A549 (cell line): ENCODE measurements around the gene ARHGDIA. TPM values are rescaled to one million over a fixed set of nuclear protein-coding genes. Genes with fewer than 3 reads are reported as not detected.
A peak's percentile ranks its signal among the peaks of the same experiment; 100 is the strongest.

ENCODE experiments used
- ATAC-seq, 2 experiments: fragments of 200-7000 bp in 1 of 2; fragments of >200 bp in 1 of 2; cut with Nextera tagmentation in 1 of 2; cut with Tn5 transposase in 1 of 2; 3 replicates each; pipeline versions ENCODE4 v1.8.0 to v1.9.1; 2018 to 2020; ENCODE audit warnings: mild to moderate bottlenecking in 1 of 2, moderate library complexity in 1 of 2
- CTCF ChIA-PET: fragments of 300-600 bp; sonication (Branson Sonifier 250); formaldehyde crosslinking; extraction: SDS; loops from one replicate; lab custom pipeline; 2021; ENCODE audit warnings: antibody characterized with exemption, inconsistent platforms; lab: Yijun Ruan, JAX
- POLR2A ChIA-PET: fragments of 350-600 bp; formaldehyde crosslinking; extraction: SDS; loops from one replicate; lab custom pipeline; 2021; ENCODE audit warnings: antibody characterized with exemption, inconsistent platforms; lab: Yijun Ruan, JAX
- DNase-seq, 2 experiments: peaks; one replicate each; pipeline versions ENCODE4 v3.0.0 to v3.0.0-alpha.2; 2011 to 2016; ENCODE audit warnings: low read depth in 1 of 2, low spot score in 1 of 2
- FAIRE-seq: peaks from 2 replicates; lab custom pipeline; 2011; peaks lifted over from hg19 to GRCh38; lab: Jason Lieb, UNC
- H3K27ac ChIP-seq, 2 experiments: fragments of >200 bp; sonication (Bioruptor Twin); formaldehyde crosslinking; 3 replicates each; pipeline ENCODE4 v1.5.1; 2016 to 2017
- H3K4me1 ChIP-seq: fragments of >200 bp; sonication (Bioruptor Twin); formaldehyde crosslinking; 3 replicates; pipeline ENCODE4 v1.6.1; 2016
- H3K4me2 ChIP-seq: fragments of >200 bp; sonication (Bioruptor Twin); formaldehyde crosslinking; 3 replicates; pipeline ENCODE4 v1.6.1; 2016
- H3K4me3 ChIP-seq: fragments of >200 bp; sonication (Bioruptor Twin); formaldehyde crosslinking; 3 replicates; pipeline ENCODE4 v1.5.1; 2016
- H3K9me3 ChIP-seq: fragments of >200 bp; sonication (Bioruptor Twin); formaldehyde crosslinking; 3 replicates; pipeline ENCODE4 v1.6.1; 2016
- CEBPB ChIP-seq, 2 experiments: fragments of >200 bp in 1 of 2; sonication (Bioruptor Twin) in 1 of 2; formaldehyde crosslinking in 1 of 2; IDR thresholded peaks; 2 replicates each; pipeline ENCODE4 v1.6.1; 2012 to 2016
- CHD4 ChIP-seq: fragments of 200-600 bp; sonication (generic); IDR thresholded peaks from 2 replicates; pipeline ENCODE4 v1.6.1; 2016; ENCODE audit warnings: antibody characterized with exemption, mild to moderate bottlenecking, borderline replicate concordance
- EHF ChIP-seq: fragments of 250-450 bp; sonication (Bioruptor Pico); IDR thresholded peaks from 2 replicates; pipeline ENCODE4 v1.5.0; 2020; ENCODE audit warnings: mild to moderate bottlenecking
- FOSB ChIP-seq: fragments of 250-450 bp; sonication (Bioruptor Pico); IDR thresholded peaks from 2 replicates; pipeline ENCODE4 v1.5.0; 2020; ENCODE audit warnings: mild to moderate bottlenecking, moderate library complexity
- FOSL2 ChIP-seq, 2 experiments: fragments of 450-650 bp in 1 of 2; fragments of >200 bp in 1 of 2; sonication (Bioruptor Twin) in 1 of 2; formaldehyde crosslinking; IDR thresholded peaks; 2 replicates each; pipeline versions ENCODE4 v1.5.0 to v1.6.1; 2016 to 2020; ENCODE audit warnings: mild to moderate bottlenecking in 1 of 2, moderate library complexity in 1 of 2
- GATA3 ChIP-seq: IDR thresholded peaks from 2 replicates; pipeline ENCODE4 v1.6.1; 2012; ENCODE audit warnings: borderline replicate concordance
- HOXA7 ChIP-seq: fragments of 250-450 bp; sonication (Bioruptor Pico); IDR thresholded peaks from 2 replicates; pipeline ENCODE4 v1.5.0; 2020; ENCODE audit warnings: mild to moderate bottlenecking, moderate library complexity
- HOXB5 ChIP-seq: fragments of 250-450 bp; sonication (Bioruptor Pico); IDR thresholded peaks from 2 replicates; pipeline ENCODE4 v1.5.0; 2020; ENCODE audit warnings: mild to moderate bottlenecking, moderate library complexity
- JUN ChIP-seq, 2 experiments: fragments of >200 bp; sonication (Bioruptor Twin); formaldehyde crosslinking; IDR thresholded peaks; 2 replicates in 1 of 2; 3 replicates in 1 of 2; pipeline ENCODE4 v1.6.1; 2016 to 2017
- MAX ChIP-seq: IDR thresholded peaks from 2 replicates; pipeline ENCODE4 v1.6.1; 2012
- POLR2A ChIP-seq: IDR thresholded peaks from 2 replicates; pipeline ENCODE4 v1.6.1; 2012; ENCODE audit warnings: mild to moderate bottlenecking, low read length
- POLR2AphosphoS2 ChIP-seq: conservative IDR thresholded peaks from 2 replicates; pipeline ENCODE4 v1.6.1; 2012; ENCODE audit warnings: low read length, improper control_type of control experiment, inconsistent platforms
- RFX5 ChIP-seq: fragments of 450-650 bp; IDR thresholded peaks from 2 replicates; pipeline ENCODE4 v1.7.1; 2014; ENCODE audit warnings: antibody characterized with exemption, mild to moderate bottlenecking, moderate library complexity
- TFCP2L1 ChIP-seq: fragments of 250-450 bp; sonication (Bioruptor Pico); IDR thresholded peaks from 2 replicates; pipeline ENCODE4 v1.5.0; 2021; ENCODE audit warnings: mild to moderate bottlenecking
- ZC3H11A ChIP-seq: fragments of 450-650 bp; IDR thresholded peaks from 2 replicates; pipeline ENCODE4 v1.6.1; 2014; ENCODE audit warnings: antibody characterized with exemption, mild to moderate bottlenecking
- WGBS: methylation state at CpG from one replicate; pipeline ENCODE4 v1.1.6; 2017; ENCODE audit errors: missing lambda C conversion rate; 5-methylcytosine and 5-hydroxymethylcytosine counted together
- polyA plus RNA-seq, 4 experiments: library from polyadenylated mRNA; depleted of rRNA in 3 of 4; stranded (reverse); fragments of >200 nt; fragmentation: RNase III in 1 of 4; extraction: RNeasy Plus Mini Kit Qiagen cat#74134 plus additional on column Dnase treatment in 1 of 4; gene quantifications; 2 replicates in 3 of 4; 3 replicates in 1 of 4; pipeline ENCODE4 v1.2.3, GENCODE V29; 2011 to 2017
- TF ChIP-seq, protein P1 (sequence below): fragments of >200 bp; sonication (Bioruptor Twin); formaldehyde crosslinking; IDR thresholded peaks from 3 replicates; pipeline ENCODE4 v1.6.1; 2016
- TF ChIP-seq, protein P2 (sequence below): fragments of 250-450 bp; sonication (Bioruptor Pico); IDR thresholded peaks from 2 replicates; pipeline ENCODE4 v1.5.0; 2021; ENCODE audit warnings: mild to moderate bottlenecking, moderate library complexity, borderline replicate concordance
- TF ChIP-seq, protein P3 (sequence below): IDR thresholded peaks from 2 replicates; pipeline ENCODE4 v1.6.1; 2012; ENCODE audit warnings: low read depth, borderline replicate concordance

ARHGDIA gene
- polyA plus RNA-seq, 2 of the 4 experiments (the other 2 are of a cell fraction), result 64.0 to 503 TPM

GRCh38 chr17:81867170-81867990 is 3.8 kb downstream of the ARHGDIA start (continued):
- TF ChIP-seq MAX (no peak), FOSL2 (IDR thresholded peaks at IDR 0.05) (no peak), FOSL2 (CRISPR knock-in tag; IDR thresholded peaks at IDR 0.05) (no peak), POLR2A (peak; percentile 54), JUN (IDR thresholded peaks at IDR 0.05) (peak; percentile 78 to 96; a peak in 3 of 5 replicates), POLR2AphosphoS2 (peak; percentile 81; the same call in 1 of the 2 replicates), EHF (CRISPR knock-in tag) (peak; percentile 86), FOSB (CRISPR knock-in tag) (no peak; the same call in 1 of the 2 replicates), CEBPB (IDR thresholded peaks at IDR 0.05) (no peak), GATA3 (peak; percentile 52)
- TF ChIP-seq, protein P1, sequence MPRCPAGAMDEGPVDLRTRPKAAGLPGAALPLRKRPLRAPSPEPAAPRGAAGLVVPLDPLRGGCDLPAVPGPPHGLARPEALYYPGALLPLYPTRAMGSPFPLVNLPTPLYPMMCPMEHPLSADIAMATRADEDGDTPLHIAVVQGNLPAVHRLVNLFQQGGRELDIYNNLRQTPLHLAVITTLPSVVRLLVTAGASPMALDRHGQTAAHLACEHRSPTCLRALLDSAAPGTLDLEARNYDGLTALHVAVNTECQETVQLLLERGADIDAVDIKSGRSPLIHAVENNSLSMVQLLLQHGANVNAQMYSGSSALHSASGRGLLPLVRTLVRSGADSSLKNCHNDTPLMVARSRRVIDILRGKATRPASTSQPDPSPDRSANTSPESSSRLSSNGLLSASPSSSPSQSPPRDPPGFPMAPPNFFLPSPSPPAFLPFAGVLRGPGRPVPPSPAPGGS, result peak; percentile 30; the same call in 2 of the 3 replicates
- TF ChIP-seq, protein P2, sequence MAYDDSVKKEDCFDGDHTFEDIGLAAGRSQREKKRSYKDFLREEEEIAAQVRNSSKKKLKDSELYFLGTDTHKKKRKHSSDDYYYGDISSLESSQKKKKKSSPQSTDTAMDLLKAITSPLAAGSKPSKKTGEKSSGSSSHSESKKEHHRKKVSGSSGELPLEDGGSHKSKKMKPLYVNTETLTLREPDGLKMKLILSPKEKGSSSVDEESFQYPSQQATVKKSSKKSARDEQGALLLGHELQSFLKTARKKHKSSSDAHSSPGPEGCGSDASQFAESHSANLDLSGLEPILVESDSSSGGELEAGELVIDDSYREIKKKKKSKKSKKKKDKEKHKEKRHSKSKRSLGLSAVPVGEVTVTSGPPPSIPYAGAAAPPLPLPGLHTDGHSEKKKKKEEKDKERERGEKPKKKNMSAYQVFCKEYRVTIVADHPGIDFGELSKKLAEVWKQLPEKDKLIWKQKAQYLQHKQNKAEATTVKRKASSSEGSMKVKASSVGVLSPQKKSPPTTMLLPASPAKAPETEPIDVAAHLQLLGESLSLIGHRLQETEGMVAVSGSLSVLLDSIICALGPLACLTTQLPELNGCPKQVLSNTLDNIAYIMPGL, result peak; percentile 19; the same call in 1 of the 2 replicates

DNA sequence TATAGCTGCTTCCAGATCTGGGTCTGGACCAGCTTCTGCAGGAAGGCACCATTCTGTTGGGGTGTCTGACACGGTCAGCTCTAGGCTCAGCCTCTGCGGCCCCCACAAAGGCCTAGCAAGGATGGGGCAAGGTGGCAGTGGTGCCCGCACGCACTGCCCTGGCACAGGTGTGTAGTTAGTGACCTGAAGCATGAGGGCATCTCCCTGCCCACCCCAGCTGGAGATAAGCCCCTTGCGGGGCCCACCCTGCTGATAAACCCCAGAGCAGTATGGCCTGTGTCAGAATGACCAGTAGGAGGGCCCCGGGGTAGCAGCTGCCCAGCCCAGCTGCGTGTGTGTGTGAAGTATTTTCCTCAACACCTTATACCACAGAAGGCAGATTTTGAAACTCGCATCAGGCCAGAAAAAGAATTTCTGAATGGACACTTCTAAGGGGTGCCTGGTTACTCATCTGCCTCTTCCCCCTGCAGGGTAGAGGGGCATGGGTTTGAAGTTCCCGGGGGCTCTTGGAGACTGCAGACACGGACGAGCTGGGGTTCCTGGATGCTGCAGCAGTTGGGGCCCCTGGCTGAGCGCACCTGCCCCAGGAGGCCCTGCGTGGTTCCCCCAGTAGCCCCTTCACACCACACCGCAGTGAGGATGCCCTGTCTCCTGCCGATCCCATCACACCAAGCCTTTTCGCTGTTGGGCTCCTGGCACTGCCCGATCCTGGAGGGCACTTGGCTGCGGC is 4.5 kb downstream of the ARHGDIA start:
- 94% methylated on average over 18 of the region's 18 CpGs for WGBS
- TF ChIP-seq POLR2A (peak; percentile 7; the same call in 1 of the 2 replicates), HOXB5 (CRISPR knock-in tag) (no peak), TFCP2L1 (CRISPR knock-in tag) (peak; percentile 77), RFX5 (no peak), FOSL2 (IDR thresholded peaks at IDR 0.05) (no peak), FOSL2 (CRISPR knock-in tag; IDR thresholded peaks at IDR 0.05) (0 out of 2 replicates have a peak, but pooled peaks have one; percentile 6), FOSB (CRISPR knock-in tag) (peak; percentile 16), ZC3H11A (no peak), HOXA7 (CRISPR knock-in tag) (0 out of 2 replicates have a peak, but pooled peaks have one; percentile 25), POLR2AphosphoS2 (peak; percentile 70; the same call in 1 of the 2 replicates), CHD4 (no peak)
- TF ChIP-seq, protein P3, sequence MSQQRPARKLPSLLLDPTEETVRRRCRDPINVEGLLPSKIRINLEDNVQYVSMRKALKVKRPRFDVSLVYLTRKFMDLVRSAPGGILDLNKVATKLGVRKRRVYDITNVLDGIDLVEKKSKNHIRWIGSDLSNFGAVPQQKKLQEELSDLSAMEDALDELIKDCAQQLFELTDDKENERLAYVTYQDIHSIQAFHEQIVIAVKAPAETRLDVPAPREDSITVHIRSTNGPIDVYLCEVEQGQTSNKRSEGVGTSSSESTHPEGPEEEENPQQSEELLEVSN, result peak; percentile 9; the same call in 1 of the 2 replicates
- H3K27ac ChIP-seq, result peak overlapping the region; percentile 97 to 100; a peak in 4 of 6 replicates
- ATAC-seq (peak; percentile 0 to 2; a peak in 5 of 6 replicates), DNase-seq (no peak), FAIRE-seq (no peak)
- H3K4me2 ChIP-seq, result peak overlapping the region; percentile 97; the same call in 2 of the 3 replicates
- ChIA-PET POLR2A (interaction anchor here (0.7 to 1.8 kb wide), 5 partner anchors 17 to 154 kb away, joined by 3 to 6 read pairs (median 3); partner anchors contain the start of genes MCRIP1 and SLC25A10), CTCF (interaction anchor here (0.7 to 3.0 kb wide), 11 partner anchors 17 to 164 kb away, joined by 3 to 17 read pairs (median 3); partner anchors contain the start of gene MAFG)
- H3K9me3 ChIP-seq, result no peaks in the 10 kb centered on the region
- peaks cover 61% of the 10 kb centered on the region for H3K4me1 ChIP-seq
- no peak overlapping the region for H3K4me3 ChIP-seq
